ENCODE measurements around the gene HSD17B7. TPM values are rescaled to one million over a fixed set of nuclear protein-coding genes. Genes with fewer than 3 reads are reported as not detected.

HSD17B7 gene
- polyA plus RNA-seq, 1 donor, result 12.1 TPM

GRCh38 chr1:162856260-162856659, 65.8 kb downstream of the HSD17B7 start:
- no peak for DNase-seq (ENCODE audit: low read depth)

DNA sequence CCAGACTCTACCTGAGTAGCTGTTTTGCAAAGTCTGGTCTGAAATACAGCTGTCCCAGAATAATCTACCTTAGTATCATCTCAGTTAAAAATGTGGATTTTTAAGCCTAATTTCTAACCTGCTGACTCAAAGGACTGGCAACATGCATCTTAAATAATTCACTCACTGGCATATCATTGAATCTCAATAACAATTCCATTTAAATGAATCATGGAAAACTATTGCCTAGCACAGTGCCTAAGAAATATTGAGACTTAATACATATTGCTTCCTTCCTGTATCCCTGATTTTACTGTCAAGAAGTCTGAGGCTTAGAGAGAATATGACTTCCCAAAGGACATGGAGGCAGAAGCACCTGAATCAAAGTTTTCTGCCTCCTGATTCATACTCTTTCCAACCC, 67.3 kb downstream of the HSD17B7 start:
- no peak for DNase-seq (ENCODE audit: low read depth)

DNA sequence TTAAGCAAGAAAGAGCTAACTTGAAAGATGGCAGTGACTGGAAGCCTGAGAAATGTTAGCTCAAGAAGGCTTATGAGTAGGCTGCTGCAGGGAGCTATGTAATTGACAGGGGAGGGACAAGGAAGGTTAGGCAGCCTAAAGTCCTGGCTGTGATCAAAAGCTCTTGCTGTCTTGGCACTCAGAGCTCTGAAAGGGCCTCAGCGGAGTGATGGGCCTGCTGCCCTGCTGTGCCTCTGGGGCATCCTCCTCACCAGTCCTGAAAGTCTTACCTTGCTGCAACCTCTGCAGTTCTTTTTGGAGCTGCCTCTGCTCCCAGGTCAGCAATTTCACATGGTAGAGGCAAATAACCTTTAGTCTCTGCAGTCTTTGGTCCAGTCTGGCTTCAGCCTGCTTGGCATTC, 68.7 kb downstream of the HSD17B7 start:
- no peak for DNase-seq (ENCODE audit: low read depth)

GRCh38 chr1:162861101-162861500, 70.6 kb downstream of the HSD17B7 start, which contains the start of gene CCDC190:
CCDC190 (minus strand) TSS chr1:162861175; CDS start chr1:162859646, 1,529 bp downstream.
- no peak for DNase-seq (ENCODE audit: low read depth)

- no peak for DNase-seq (ENCODE audit: low read depth)
These were observed 71.1 kb downstream of the HSD17B7 start for GRCh38 chr1:162861625-162862024.

Other genes starting within 250 kb of the HSD17B7 start
- 29.2 TPM for gene UAP1, start 229.0 kb upstream of the HSD17B7 start, polyA plus RNA-seq (ENCODE audit: insufficient read length)
- gene DDR2, start 158.2 kb upstream of the HSD17B7 start, polyA plus RNA-seq (ENCODE audit: insufficient read length), result 37.6 TPM
- 5.2 TPM for gene CCDC190, start 70.5 kb downstream of the HSD17B7 start, polyA plus RNA-seq (ENCODE audit: insufficient read length)